Pancreas (tissue), 10 donors: ENCODE results near the gene RESP18. TPM values are rescaled to one million over a fixed set of nuclear protein-coding genes. Genes with fewer than 3 reads are reported as not detected.
A peak's percentile ranks its signal among the peaks of the same experiment; 100 is the strongest.

ENCODE experiments used
- ATAC-seq, 4 donors: fragments of 200-7000 bp; cut with Tn5 transposase; one replicate each; pipeline versions ENCODE4 v1.8.0 to v1.9.1; 2020; ENCODE audit warnings: mild to moderate bottlenecking in 4 of 4, moderate library complexity in 4 of 4
- DNase-seq, 6 donors: peaks; one replicate each; pipeline ENCODE4 v3.0.0-alpha.2; 2020
- FAIRE-seq: peaks from 2 replicates; lab custom pipeline; 2012; peaks lifted over from hg19 to GRCh38; lab: Jason Lieb, UNC
- H3K27ac ChIP-seq, 4 donors: fragments of 200-600 bp; sonication (generic); 1 replicate in 3 of 4; 2 replicates in 1 of 4; pipeline versions ENCODE4 v1.5.0 to v1.8.0; 2020
- H3K27me3 ChIP-seq, 4 donors: fragments of 200-600 bp; one replicate each; pipeline ENCODE4 v1.8.0; 2021
- H3K36me3 ChIP-seq, 3 donors: fragments of 200-600 bp; sonication (generic) in 1 of 3; one replicate each; pipeline versions ENCODE4 v1.5.0 to v1.8.0; 2020 to 2021
- H3K4me1 ChIP-seq, 3 donors: fragments of 200-600 bp; one replicate each; pipeline ENCODE4 v1.8.0; 2021
- H3K4me3 ChIP-seq, 4 donors: fragments of 200-600 bp; sonication (generic) in 2 of 4; one replicate each; pipeline versions ENCODE4 v1.5.0 to v1.8.0; 2020 to 2021
- H3K9me3 ChIP-seq, 4 donors: fragments of 200-600 bp; one replicate each; pipeline ENCODE4 v1.8.0; 2021
- WGBS, 2 donors: extraction: QIAGEN DNeasy Blood & Tissue Kit; methylation state at CpG; one replicate each; pipeline ENCODE4 v1.1.7; 2013; 5-methylcytosine and 5-hydroxymethylcytosine counted together
- intact Hi-C, 3 donors: fragments of 100-400 bp; cut with DNase I; formaldehyde crosslinking; loops; one replicate each; pipeline versions ENCODE4 v1.11.1 to v1.14.2; 2022
- polyA plus RNA-seq, 2 donors: library from polyadenylated mRNA; stranded (reverse); fragments of 200-250 nt; gene quantifications; one replicate each; pipeline ENCODE4 v1.2.3, GENCODE V29; 2013
- total RNA-seq, 6 donors: library from RNA; stranded (reverse); fragmentation: NEBNext Ultra II Directional in 4 of 6; extraction: Animal tissue kit (Norgen Biotek cat#: 25700) in 4 of 6; gene quantifications; one replicate each; pipeline versions ENCODE4 v1.2.1 to v1.2.4, GENCODE V29; 2021 to 2023
- TF ChIP-seq, protein P1 (sequence below), 4 donors: fragments of 200-600 bp; sonication (generic) in 3 of 4; IDR thresholded peaks; one replicate each; pipeline versions ENCODE4 v1.5.0 to v1.8.0; 2021; ENCODE audit warnings: antibody characterized with exemption in 4 of 4
- donor health status: healthy with polysubstance abuse.
- donor health status: DM: no; HTN: no; CAD: no; lungs with moderate emphysema.
- donor health status: DM: no; HTN: no; CAD: no.
- donor health status: control.
- donor health status: control.
- donor health status: Bipolar disorder and iron deficiency.
- donor health status: DM: yes; HTN: yes; CAD: no.
- donor health status: DM: no; HTN: no; CAD: no.
- donor health status: DM: no; HTN: no; CAD: no.
- donor health status: DM: yes; HTN: yes; CAD: no.

Gene RESP18
- total and polyA plus RNA-seq, 8 donors = 0.16 TPM; not detected in 7

GRCh38 chr2:219331560-219332213, 857 bp downstream of the RESP18 start:
- H3K4me3 ChIP-seq = no peak overlapping the region
- peak in 4 of 6 donors; percentile 19 to 72 (median 50) for DNase-seq
- no peaks in the 10 kb centered on the region for H3K4me1 ChIP-seq
- no peaks in the 10 kb centered on the region for H3K9me3 ChIP-seq
- TF ChIP-seq, protein P1, sequence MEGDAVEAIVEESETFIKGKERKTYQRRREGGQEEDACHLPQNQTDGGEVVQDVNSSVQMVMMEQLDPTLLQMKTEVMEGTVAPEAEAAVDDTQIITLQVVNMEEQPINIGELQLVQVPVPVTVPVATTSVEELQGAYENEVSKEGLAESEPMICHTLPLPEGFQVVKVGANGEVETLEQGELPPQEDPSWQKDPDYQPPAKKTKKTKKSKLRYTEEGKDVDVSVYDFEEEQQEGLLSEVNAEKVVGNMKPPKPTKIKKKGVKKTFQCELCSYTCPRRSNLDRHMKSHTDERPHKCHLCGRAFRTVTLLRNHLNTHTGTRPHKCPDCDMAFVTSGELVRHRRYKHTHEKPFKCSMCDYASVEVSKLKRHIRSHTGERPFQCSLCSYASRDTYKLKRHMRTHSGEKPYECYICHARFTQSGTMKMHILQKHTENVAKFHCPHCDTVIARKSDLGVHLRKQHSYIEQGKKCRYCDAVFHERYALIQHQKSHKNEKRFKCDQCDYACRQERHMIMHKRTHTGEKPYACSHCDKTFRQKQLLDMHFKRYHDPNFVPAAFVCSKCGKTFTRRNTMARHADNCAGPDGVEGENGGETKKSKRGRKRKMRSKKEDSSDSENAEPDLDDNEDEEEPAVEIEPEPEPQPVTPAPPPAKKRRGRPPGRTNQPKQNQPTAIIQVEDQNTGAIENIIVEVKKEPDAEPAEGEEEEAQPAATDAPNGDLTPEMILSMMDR (IDR thresholded peaks at IDR 0.05) = no peak
- 12 to 14% methylated on average over 39 of the region's 39 CpGs for WGBS, 2 donors
- ATAC-seq = peak in 3 of 4 donors; percentile 59 to 89 (median 76)
- peaks cover 0 to 15% (median 3%) of the 10 kb centered on the region in 4 donors for H3K27me3 ChIP-seq
- H3K27ac ChIP-seq = no peak overlapping the region
- FAIRE-seq = no peak
- intact Hi-C loops = no loop called here
- no peaks in the 10 kb centered on the region for H3K36me3 ChIP-seq

DNA sequence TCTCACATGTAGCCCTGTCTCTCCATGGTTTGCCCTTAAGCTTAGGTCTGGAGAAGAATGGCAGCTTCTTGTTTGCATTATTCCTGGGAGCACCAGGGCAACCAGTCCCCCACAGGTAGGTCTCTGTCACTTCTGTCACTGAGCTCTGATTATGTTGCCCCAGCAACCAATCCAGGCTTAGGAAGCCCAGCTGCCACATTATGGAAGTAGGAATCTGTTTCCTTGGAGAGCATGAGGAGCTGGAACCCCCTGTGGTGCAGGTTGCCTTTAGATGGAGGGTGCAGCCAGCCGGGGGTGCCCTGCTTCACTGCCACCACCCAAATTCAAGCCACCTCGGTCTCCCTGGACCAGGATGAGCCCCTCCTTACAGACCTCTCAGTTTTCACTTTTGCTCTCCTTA, 4.8 kb downstream of the RESP18 start:
- H3K36me3 ChIP-seq = no peaks in the 10 kb centered on the region
- DNase-seq (no peak), ATAC-seq (peak in 3 of 4 donors; percentile 19 to 76 (median 68)), FAIRE-seq (no peak)
- TF ChIP-seq, protein P1 (IDR thresholded peaks at IDR 0.05) = no peak
- no peak overlapping the region for H3K4me3 ChIP-seq
- WGBS, 2 donors = 20 to 42% methylated on average over 2 of the region's 2 CpGs
- no peaks in the 10 kb centered on the region for H3K4me1 ChIP-seq
- peaks cover 0 to 13% (median 3%) of the 10 kb centered on the region in 4 donors for H3K27me3 ChIP-seq
- no peaks in the 10 kb centered on the region for H3K9me3 ChIP-seq
- no peak overlapping the region for H3K27ac ChIP-seq
- intact Hi-C loops = no loop called here

- intact Hi-C loops = no loop called here
- Histone ChIP-seq H3K27ac (no peak overlapping the region), H3K36me3 (no peaks in the 10 kb centered on the region), H3K4me1 (no peaks in the 10 kb centered on the region), H3K9me3 (no peaks in the 10 kb centered on the region), H3K4me3 (no peak overlapping the region), H3K27me3 (no peaks in the 10 kb centered on the region)
- no peak for ATAC-seq
- no peak for DNase-seq
- FAIRE-seq = no peak
- TF ChIP-seq, protein P1 (IDR thresholded peaks at IDR 0.05) = no peak
- 55 to 66% methylated on average over 9 of the region's 9 CpGs for WGBS, 2 donors
Observed at GRCh38 chr2:219325657-219326315, 6.8 kb downstream of the RESP18 start.

DNA sequence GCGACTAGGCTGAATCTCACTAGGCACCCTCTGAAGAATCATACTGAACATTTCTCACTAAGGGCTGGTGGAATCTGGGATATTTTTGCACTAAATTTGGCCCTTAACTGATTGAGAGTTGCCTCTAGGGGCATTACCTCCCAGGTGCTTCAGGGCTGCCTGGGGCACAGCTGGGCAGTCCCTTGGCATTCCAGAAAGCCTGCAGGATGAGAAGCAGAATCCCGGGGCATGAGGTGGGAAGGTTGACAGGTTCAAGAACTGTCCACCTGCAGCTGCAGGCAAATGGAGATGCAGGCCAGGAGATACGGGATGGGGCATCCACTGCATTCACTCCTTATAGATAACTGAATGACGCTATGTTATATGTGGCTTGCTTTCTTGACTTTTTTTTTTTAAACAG, 7.4 kb downstream of the RESP18 start:
- Histone ChIP-seq H3K27ac (no peak overlapping the region), H3K9me3 (no peaks in the 10 kb centered on the region), H3K4me1 (no peaks in the 10 kb centered on the region), H3K27me3 (no peaks in the 10 kb centered on the region), H3K4me3 (no peak overlapping the region), H3K36me3 (no peaks in the 10 kb centered on the region)
- 58 to 70% methylated on average over 4 of the region's 4 CpGs for WGBS, 2 donors
- intact Hi-C loops = no loop called here
- no peak for FAIRE-seq
- TF ChIP-seq, protein P1 (IDR thresholded peaks at IDR 0.05) = no peak
- ATAC-seq = no peak
- DNase-seq = no peak

- no peak overlapping the region for H3K27ac ChIP-seq
- ATAC-seq (no peak), DNase-seq (no peak), FAIRE-seq (no peak)
- no peaks in the 10 kb centered on the region for H3K9me3 ChIP-seq
- H3K27me3 ChIP-seq = no peaks in the 10 kb centered on the region
- no peaks in the 10 kb centered on the region for H3K36me3 ChIP-seq
- TF ChIP-seq, protein P1 (IDR thresholded peaks at IDR 0.05) = no peak
- H3K4me3 ChIP-seq = no peak overlapping the region
- intact Hi-C loops = no loop called here
- no peaks in the 10 kb centered on the region for H3K4me1 ChIP-seq
- 48 to 54% methylated on average over 4 of the region's 4 CpGs for WGBS, 2 donors
Observed at GRCh38 chr2:219323434-219323833, 9.1 kb downstream of the RESP18 start.
